Measurements from ENCODE around the gene ZBTB46. TPM values are rescaled to one million over a fixed set of nuclear protein-coding genes. Genes with fewer than 3 reads are reported as not detected.

ZBTB46 gene
- total RNA-seq, 2 donors from 2014 or later = 0.25 to 1.2 TPM

DNA sequence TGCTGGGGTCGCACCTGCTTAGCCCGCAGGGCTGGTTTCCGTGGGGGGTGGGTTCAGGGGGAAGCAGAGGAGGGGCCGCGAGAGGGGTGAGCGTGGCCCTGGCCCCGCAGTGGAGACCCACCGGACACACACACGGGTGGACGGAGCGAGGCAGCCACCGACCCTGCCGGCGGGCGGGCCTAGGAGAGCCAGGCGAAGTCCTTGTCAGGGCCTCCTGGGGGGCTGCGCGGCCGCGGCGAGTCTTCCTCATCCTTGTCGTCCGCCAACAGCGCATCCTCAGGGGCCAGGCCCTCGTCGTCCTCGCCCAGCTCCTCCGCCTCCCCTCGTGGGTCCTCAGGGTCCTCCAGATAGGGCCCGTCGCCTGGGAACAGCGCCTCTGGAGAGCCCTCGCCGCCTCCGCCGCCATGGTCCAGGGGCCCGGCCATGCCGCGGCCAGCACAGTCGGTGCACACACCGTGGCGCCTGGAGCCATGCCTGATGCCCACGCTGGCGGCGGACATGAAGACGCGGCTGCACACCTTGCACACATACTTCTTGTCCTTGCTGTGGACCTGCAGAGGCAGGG lies 84.2 kb downstream of the ZBTB46 start:
- Mint-ChIP-seq H3K36me3 (no peaks in the 10 kb centered on the region), H3K4me1 (ENCODE audit: low read depth in 2 of 2) (peaks cover 0 to 3% of the 10 kb centered on the region in 2 donors), H3K27me3 (no peaks in the 10 kb centered on the region), H3K4me3 (no peak overlapping the region), H3K9me3 (no peaks in the 10 kb centered on the region), H3K27ac (no peak overlapping the region)
- ATAC-seq (no peak), DNase-seq (ENCODE audit: low spot score) (no peak)

DNA sequence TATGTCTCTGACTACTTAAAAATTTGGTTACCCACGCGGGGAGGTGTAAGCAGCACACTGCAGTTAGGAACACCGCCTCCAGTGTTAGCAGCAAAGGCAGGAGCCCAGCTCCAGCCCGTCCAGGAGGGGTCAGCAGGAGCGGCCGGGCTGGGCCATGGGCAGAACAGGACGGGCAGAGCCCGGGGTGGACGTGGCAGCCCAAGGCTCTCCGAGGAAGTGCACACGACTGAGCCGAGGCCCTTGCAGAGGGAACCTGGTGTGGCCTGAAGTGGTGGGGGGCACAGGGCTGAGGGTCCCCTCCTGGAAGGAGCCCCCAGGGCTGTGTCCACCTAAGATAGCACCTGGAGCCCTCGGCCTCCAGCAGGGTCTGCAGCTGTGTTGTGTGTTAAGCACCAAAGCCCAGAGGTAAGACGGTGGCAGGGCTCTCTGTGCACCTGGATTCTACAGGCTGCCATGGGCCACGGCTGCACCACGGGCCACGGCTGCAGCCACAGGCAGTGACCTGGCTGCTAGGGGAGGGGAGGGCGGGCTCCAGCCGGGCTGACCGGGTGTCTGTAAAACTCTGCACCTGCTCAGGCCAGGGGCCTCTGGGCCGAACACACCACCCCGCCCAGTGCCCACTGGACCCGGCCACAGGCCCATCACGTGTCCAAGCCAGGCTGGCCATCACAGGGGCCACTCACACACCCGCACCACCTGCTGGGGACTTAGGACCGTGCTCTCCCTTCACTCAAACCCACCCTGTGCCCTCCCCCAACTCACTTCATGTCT lies 84.9 kb downstream of the ZBTB46 start:
- H3K4me1 Mint-ChIP-seq (ENCODE audit: low read depth in 2 of 2) = peaks cover 0 to 3% of the 10 kb centered on the region in 2 donors
- H3K4me3 Mint-ChIP-seq = no peak overlapping the region
- H3K27me3 Mint-ChIP-seq = no peaks in the 10 kb centered on the region
- H3K9me3 Mint-ChIP-seq = no peaks in the 10 kb centered on the region
- ATAC-seq = no peak
- no peak overlapping the region for H3K27ac Mint-ChIP-seq
- DNase-seq (ENCODE audit: low spot score) = no peak
- H3K36me3 Mint-ChIP-seq = no peaks in the 10 kb centered on the region

DNA sequence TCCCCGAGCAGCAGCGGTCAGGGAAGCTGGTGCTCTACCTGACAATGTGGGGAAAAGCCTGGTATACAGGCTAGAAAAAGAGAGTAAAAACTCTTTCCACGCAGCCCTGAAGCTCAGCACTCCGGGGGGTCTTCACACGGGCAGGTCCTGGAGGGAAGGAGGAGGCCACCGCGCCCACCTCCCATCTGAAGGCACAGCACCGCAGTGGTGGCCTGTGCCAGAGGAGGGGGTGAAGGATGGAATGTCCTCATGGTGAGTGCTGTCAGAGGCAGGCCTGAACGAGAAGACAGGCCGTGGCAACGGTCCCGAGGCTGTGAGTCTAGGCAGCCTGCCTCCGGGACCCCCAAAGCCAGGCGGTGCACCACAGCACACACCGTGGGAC lies 85.6 kb downstream of the ZBTB46 start:
- Mint-ChIP-seq H3K36me3 (no peaks in the 10 kb centered on the region), H3K4me3 (no peak overlapping the region), H3K9me3 (no peaks in the 10 kb centered on the region), H3K27me3 (no peaks in the 10 kb centered on the region), H3K4me1 (ENCODE audit: low read depth in 2 of 2) (peaks cover 0 to 3% of the 10 kb centered on the region in 2 donors), H3K27ac (no peak overlapping the region)
- DNase-seq (ENCODE audit: low spot score) = no peak
- no peak for ATAC-seq

DNA sequence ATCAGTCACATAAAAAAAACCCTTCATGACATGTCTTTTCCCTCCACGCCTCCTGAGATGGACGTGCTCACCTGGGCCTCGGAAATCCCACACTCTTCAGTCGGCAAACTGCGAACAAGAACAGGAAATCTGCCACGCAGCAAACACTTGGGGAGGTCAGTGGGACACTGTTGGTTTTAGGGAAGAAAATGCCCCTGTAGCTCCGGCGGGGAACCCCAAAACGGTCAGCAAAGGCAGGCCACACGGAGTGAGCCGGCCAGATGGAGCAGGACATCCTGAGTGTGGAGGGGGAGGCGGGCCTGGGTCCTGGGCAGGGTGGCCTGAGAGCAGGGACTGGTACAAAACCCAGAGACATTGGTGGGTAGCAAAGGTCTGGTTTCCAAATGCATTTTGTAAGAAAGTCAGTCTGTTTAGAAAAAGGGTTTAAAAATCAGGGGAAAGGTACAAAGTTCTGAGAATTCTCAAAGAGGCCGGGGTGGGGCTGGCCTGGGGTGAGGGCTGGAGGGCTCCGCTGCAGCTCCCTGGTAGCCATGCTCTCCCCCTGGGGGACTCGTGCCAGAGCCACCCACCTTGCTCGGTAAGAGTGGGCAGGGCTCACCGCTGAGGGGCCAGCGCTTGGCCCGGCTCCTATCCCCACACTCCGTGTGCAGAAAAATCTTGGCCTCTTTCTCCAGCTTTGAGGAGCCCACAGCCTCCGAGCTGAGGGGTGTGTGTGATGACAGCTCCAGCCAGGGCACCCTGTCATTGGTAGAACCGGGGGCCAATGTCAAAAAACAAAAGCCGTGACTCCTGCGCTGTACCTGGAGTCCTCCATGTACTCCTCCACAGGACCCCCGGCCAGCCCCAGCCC lies 86.3 kb downstream of the ZBTB46 start:
- no peaks in the 10 kb centered on the region for H3K36me3 Mint-ChIP-seq
- ATAC-seq (no peak), DNase-seq (ENCODE audit: low spot score) (no peak)
- H3K27me3 Mint-ChIP-seq = no peaks in the 10 kb centered on the region
- H3K4me1 Mint-ChIP-seq (ENCODE audit: low read depth in 2 of 2) = peaks cover 0 to 3% of the 10 kb centered on the region in 2 donors
- H3K4me3 Mint-ChIP-seq = no peak overlapping the region
- no peak overlapping the region for H3K27ac Mint-ChIP-seq
- no peaks in the 10 kb centered on the region for H3K9me3 Mint-ChIP-seq

- DNase-seq (ENCODE audit: low spot score) (no peak), ATAC-seq (no peak)
- no peaks in the 10 kb centered on the region for H3K9me3 Mint-ChIP-seq
- H3K4me1 Mint-ChIP-seq (ENCODE audit: low read depth in 2 of 2) = no peaks in the 10 kb centered on the region
- H3K27ac Mint-ChIP-seq = no peak overlapping the region
- H3K27me3 Mint-ChIP-seq = no peaks in the 10 kb centered on the region
- no peaks in the 10 kb centered on the region for H3K36me3 Mint-ChIP-seq
- H3K4me3 Mint-ChIP-seq = no peak overlapping the region
Observed at GRCh38 chr20:63744158-63744557, 86.9 kb downstream of the ZBTB46 start.

- DNase-seq (ENCODE audit: low spot score) (no peak), ATAC-seq (no peak)
- no peaks in the 10 kb centered on the region for H3K9me3 Mint-ChIP-seq
- no peak overlapping the region for H3K27ac Mint-ChIP-seq
- no peaks in the 10 kb centered on the region for H3K4me1 Mint-ChIP-seq (ENCODE audit: low read depth in 2 of 2)
- no peak overlapping the region for H3K4me3 Mint-ChIP-seq
- H3K36me3 Mint-ChIP-seq = no peaks in the 10 kb centered on the region
- no peaks in the 10 kb centered on the region for H3K27me3 Mint-ChIP-seq
Observed at GRCh38 chr20:63743210-63743970, 87.7 kb downstream of the ZBTB46 start.

GRCh38 chr20:63742381-63743024 lies 88.6 kb downstream of the ZBTB46 start:
- Mint-ChIP-seq H3K9me3 (no peaks in the 10 kb centered on the region), H3K4me1 (ENCODE audit: low read depth in 2 of 2) (no peaks in the 10 kb centered on the region), H3K4me3 (no peak overlapping the region), H3K27me3 (no peaks in the 10 kb centered on the region), H3K36me3 (no peaks in the 10 kb centered on the region), H3K27ac (no peak overlapping the region)
- DNase-seq (ENCODE audit: low spot score) (no peak), ATAC-seq (no peak)

DNA sequence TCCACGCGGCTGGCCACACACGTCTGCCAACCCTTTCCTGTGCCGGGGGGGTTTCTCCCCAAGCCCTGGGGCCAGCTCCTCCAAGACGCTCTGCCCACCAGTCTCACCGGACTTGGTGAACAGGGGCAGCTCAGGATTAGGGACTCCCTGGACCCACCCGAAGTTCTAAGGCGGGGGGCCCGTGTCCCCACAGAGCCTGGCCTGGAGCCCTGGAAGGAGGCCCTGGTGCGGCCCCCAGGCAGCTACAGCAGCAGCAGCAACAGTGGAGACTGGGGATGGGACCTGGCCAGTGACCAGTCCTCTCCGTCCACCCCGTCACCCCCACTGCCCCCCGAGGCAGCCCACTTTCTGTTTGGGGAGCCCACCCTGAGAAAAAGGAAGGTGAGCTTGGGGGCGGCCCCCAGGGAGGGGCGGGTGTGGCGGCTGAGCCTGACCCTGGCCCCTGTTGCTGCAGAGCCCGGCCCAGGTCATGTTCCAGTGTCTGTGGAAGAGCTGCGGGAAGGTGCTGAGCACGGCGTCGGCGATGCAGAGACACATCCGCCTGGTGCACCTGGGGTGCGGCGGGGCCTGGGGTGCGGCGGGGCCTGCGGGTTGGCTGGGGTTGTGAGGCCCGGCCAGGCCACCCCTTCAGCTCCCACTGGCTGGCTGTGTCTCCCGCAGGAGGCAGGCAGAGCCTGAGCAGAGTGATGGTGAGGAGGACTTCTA lies 89.2 kb downstream of the ZBTB46 start:
- Mint-ChIP-seq H3K9me3 (no peaks in the 10 kb centered on the region), H3K4me3 (peak overlapping the region; percentile 20), H3K27me3 (no peaks in the 10 kb centered on the region), H3K36me3 (no peaks in the 10 kb centered on the region), H3K4me1 (ENCODE audit: low read depth in 2 of 2) (peaks cover 0 to 4% of the 10 kb centered on the region in 2 donors), H3K27ac (no peak overlapping the region)
- no peak for ATAC-seq
- no peak for DNase-seq (ENCODE audit: low spot score)

GRCh38 chr20:63741354-63741675 lies 89.7 kb downstream of the ZBTB46 start:
- peaks cover 1 to 7% of the 10 kb centered on the region in 2 donors for H3K4me1 Mint-ChIP-seq (ENCODE audit: low read depth in 2 of 2)
- DNase-seq (ENCODE audit: low spot score) = no peak
- no peak for ATAC-seq
- no peaks in the 10 kb centered on the region for H3K27me3 Mint-ChIP-seq
- no peaks in the 10 kb centered on the region for H3K9me3 Mint-ChIP-seq
- no peak overlapping the region for H3K27ac Mint-ChIP-seq
- peak overlapping the region; percentile 20 for H3K4me3 Mint-ChIP-seq
- no peaks in the 10 kb centered on the region for H3K36me3 Mint-ChIP-seq

GRCh38 chr20:63740627-63741353 lies 90.3 kb downstream of the ZBTB46 start:
- Mint-ChIP-seq H3K4me3 (peak overlapping the region; percentile 25), H3K27me3 (no peaks in the 10 kb centered on the region), H3K36me3 (no peaks in the 10 kb centered on the region), H3K4me1 (ENCODE audit: low read depth in 2 of 2) (peaks cover 7 to 12% of the 10 kb centered on the region in 2 donors), H3K27ac (no peak overlapping the region), H3K9me3 (no peaks in the 10 kb centered on the region)
- DNase-seq (ENCODE audit: low spot score) (no peak), ATAC-seq (peak; percentile 10 to 54)

DNA sequence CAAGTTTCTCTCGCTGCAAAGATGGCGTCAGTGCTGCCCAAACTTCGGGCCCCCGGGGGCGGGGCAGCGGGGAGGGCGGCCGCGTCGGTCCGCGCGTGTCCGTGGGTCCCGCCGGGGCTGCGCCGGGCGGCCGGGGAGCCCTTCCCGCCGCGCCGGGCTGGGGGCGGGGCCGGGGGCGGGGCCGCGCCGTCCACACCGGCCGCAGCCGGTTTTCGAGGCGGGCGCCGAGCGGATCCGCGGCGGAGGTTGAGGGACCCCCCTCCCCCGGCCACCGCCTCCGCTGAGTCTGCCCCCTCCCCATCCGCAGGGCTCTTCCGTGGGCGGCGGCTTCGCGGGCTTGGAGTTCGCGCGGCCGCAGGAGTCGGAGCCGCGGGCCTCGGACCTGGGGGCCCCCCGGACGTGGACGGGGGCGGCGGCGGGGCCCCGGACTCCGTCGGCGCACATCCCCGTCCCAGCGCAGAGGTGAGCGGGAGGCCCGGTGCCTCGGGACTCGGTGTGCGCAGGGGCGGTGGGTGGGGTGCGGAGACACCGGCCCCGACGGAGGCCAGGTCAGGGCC lies 90.9 kb downstream of the ZBTB46 start:
- Mint-ChIP-seq H3K4me3 (no peak overlapping the region), H3K27me3 (no peaks in the 10 kb centered on the region), H3K36me3 (no peaks in the 10 kb centered on the region), H3K27ac (no peak overlapping the region), H3K4me1 (ENCODE audit: low read depth in 2 of 2) (peaks cover 12 to 15% of the 10 kb centered on the region in 2 donors), H3K9me3 (no peaks in the 10 kb centered on the region)
- peak; percentile 41 to 62 for ATAC-seq
- no peak for DNase-seq (ENCODE audit: low spot score)
